NCI-H748 (cell line): ENCODE data around the gene ERCC1.

Experiments used
- DNase-seq: peaks from one replicate; lab custom pipeline; 2025; ENCODE audit not compliant: unreplicated experiment; lab: John Stamatoyannopoulos, UW

The ERCC1 gene

DNA sequence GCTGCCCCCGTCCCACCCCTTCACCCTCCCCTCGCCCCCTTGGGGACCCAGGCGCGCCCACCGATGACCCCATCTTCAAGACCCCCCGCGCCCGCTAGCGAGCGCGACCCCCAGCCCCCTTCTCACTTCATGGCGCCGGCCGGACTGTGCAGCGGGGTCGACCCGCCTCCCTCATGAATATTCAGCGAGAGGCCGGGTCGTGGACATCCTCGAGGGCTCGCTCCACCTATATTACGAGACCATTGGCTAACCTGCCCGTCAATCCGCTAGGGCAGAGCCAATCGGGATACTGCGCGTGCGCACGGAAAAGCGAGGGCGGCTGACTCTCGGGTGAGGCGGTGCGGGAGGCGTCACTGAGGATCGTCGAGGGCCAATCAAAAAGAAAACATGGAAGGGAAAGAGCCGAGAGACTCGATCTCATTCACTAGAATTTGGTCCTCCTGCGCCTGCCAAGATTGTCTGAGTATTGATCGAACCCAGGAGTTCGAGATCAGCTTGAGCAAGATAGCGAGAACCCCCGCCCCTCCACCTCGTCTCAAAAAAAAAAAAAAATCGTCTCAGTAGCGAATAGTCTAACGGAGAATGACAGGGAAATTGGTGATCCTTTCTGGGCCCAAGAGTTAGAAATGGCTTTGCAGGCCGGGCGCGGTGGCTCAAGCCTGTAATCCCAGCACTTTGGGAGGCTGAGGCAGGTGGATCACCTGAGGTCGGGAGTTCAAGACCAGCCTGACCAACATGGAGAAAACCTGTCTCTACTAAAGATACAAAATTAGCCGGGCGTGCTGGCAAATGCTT lies 53.1 kb downstream of the ERCC1 start, which contains the start of gene ERCC2:
Gene ERCC2, minus strand, starts transcription at position 164 of the 795 bp plus-strand sequence. Its CDS starts 33 bp downstream, at position 131.
- peak; percentile 99 for DNase-seq

DNA sequence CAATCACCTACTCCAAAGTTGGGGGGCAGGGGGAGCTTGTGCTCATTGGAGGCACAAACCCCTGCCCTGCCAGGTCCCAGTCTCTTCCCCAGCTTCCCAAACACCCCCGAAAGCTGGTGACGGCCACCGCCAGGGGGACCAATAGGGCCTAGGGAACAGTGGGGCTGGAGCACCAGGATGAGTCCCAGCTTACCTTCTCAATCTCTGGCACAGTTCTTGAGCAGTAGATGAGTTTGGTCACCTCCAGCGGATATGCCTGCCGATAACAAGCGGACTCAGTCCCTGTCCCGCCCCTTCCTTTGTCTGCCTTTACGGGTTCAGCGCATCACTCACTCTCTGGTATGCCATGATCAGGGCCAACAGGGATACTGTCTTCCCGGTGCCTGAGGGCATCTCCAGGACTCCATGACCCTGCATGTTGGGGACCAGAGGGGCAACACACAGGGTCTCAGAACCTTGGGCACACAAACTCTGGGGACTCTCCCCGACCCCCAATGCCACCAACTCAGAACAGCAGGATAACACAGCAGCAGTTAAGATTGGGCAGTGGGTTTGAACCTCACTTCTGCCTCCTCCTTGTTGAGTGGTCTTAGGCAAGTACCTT lies 54.9 kb downstream of the ERCC1 start:
- DNase-seq, result no peak

DNA sequence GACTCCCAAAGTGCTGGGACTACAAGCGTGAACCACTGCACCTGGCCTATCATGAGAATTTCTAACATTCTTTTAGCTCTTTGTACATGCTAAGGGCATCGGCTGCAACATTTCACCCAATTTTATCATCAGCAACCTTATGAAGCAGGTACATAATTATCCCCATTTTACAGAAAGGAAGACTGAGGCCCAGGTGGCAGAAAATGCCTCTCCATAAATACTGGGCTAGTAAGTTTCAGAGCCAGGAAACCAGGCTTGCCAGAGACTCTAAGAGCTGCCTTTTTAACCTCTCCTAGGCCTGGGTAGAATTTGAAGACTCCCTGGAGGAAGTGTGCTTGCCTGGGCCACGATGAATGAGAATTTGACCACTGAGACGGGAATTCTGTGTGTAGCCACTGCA lies 55.6 kb downstream of the ERCC1 start:
- DNase-seq, result no peak

GRCh38 chr19:45364696-45365095 lies 59.0 kb downstream of the ERCC1 start:
- no peak for DNase-seq

DNA sequence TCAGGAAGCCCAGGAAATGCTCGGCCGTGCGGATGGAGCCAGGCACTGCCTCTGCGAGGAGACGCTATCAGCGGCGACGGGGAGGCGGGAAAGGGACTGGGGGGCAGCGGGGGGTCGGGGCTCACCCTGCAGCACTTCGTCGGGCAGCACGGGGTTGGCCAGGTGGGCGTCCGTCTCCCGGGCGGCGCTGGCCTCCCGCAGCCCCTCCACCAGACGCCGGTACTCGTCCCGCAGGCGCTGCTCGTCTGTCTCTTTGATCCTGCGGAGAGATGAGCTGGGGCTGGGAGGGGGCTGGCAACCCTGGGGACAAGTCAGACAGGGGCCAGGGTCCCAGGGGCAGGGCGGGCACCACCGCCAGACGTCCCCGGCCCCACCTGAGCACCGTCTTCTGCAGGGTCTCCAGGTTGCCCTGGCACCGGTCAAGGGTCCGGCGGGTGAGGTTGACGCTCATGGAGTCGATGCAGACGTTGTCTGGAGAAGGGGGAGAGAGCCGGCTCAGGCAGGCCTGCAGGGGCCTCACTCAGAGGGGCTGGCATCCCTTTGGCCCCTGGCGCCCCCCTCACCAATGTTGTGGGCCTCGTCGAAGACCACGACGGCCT lies 59.8 kb downstream of the ERCC1 start:
- DNase-seq, result no peak

DNA sequence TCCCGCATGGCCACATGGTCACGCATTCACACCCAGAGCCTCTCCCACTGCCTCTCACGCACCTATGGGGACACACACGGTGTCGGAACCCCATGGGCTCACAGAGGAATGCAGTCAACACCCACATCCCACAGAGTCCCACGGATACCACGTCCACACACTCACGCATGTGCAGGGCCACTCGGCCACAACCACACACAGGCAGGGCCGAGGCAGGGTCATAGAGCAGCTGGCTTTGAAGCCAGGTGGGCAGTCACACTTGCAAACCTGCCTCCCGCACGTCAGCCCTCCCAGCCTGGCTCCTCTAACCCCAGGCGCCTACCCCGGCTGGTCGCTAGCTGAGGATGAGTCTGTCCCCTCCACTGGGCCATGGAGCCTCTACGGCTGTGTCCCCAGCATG lies 61.4 kb downstream of the ERCC1 start:
- no peak for DNase-seq

DNA sequence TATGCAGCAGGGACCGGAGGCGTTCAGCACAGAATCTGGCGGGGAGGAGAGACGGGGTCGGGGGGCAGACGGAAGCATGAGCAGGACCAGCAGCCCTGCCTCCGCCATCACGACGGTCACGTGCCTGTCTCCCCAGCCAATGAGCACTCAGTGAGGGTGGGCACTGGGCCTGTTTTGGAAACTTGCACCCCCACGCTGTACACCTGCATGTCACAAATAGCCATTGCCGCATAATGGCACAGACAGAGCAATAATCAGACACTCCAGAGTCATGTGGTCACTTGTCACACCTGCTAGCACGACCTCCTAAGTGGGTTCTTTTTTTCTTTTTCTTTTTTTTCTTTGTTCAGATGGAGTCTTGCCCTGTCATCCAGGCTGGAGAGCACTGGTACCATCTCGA lies 62.1 kb downstream of the ERCC1 start:
- DNase-seq, result no peak

DNA sequence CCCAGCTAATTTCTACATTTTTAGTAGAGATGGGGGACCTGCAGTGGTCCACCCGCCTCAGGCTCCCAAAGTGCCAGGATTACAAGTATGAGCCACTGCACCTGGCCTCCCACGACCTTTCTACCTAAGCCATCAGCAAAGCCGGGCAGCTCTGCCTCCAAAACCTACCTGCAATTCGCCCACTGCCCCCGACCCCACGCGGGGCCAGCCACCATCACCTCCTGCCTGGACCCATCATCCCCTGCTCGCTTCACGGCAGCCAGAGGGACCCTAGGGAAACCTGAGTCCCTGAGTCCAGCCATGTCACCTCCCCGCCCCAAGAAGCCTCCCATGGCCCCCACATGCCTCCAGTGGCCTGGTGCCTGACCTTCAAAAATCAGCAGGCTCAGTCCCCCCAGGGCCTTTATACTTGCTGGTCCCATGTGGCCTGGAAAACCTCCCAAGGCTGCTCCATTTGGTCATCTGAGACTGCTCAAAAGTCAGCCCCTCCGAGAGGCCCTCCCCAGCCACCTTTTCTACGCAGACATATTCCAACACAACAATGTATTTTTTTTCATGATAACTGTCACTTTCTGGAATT lies 65.4 kb downstream of the ERCC1 start:
- no peak for DNase-seq

GRCh38 chr19:45357445-45357783 lies 66.3 kb downstream of the ERCC1 start:
- no peak for DNase-seq
